ENCODE data around the gene TMEM140.
"Not testable (repeated sequence)": the region's sequence is repeated elsewhere in the genome, so short reads cannot be mapped to it uniquely, and the experiment has no call there.

The TMEM140 gene

GRCh38 chr7:135147899-135148721 is at the start of gene TMEM140:
TMEM140 (plus strand) TSS chr7:135148072; CDS start chr7:135164442, 16,370 bp downstream.
- peak; percentile 46 for DNase-seq

- DNase-seq, result no peak
These were observed 49.5 kb upstream of the TMEM140 start for GRCh38 chr7:135098391-135098790.

GRCh38 chr7:135100856-135101255 is 47.0 kb upstream of the TMEM140 start:
- DNase-seq, result no peak

- no peak for DNase-seq
These were observed 45.5 kb upstream of the TMEM140 start for GRCh38 chr7:135102372-135102771.

GRCh38 chr7:135109562-135109961 is 38.3 kb upstream of the TMEM140 start:
- DNase-seq, result no peak

GRCh38 chr7:135109976-135110375 is 37.9 kb upstream of the TMEM140 start:
- DNase-seq, result no peak

GRCh38 chr7:135111379-135111778 is 36.5 kb upstream of the TMEM140 start:
- no peak for DNase-seq

GRCh38 chr7:135114622-135115021 is 33.2 kb upstream of the TMEM140 start:
- DNase-seq, result no peak

- DNase-seq, result no peak
These were observed 30.8 kb upstream of the TMEM140 start for GRCh38 chr7:135117096-135117495.

- no peak for DNase-seq
These were observed 26.0 kb upstream of the TMEM140 start for GRCh38 chr7:135121868-135122267.

- DNase-seq, result not testable (repeated sequence)
These were observed 23.2 kb upstream of the TMEM140 start for GRCh38 chr7:135124631-135125030.

GRCh38 chr7:135128931-135129330 is 18.9 kb upstream of the TMEM140 start:
- no peak for DNase-seq

GRCh38 chr7:135129579-135129978 is 18.3 kb upstream of the TMEM140 start:
- no peak for DNase-seq

GRCh38 chr7:135143885-135144668 is 3.8 kb upstream of the TMEM140 start:
- DNase-seq, result no peak

- DNase-seq, result no peak
These were observed 452 bp upstream of the TMEM140 start for GRCh38 chr7:135147341-135147898.

GRCh38 chr7:135150072-135150782 is 2.4 kb downstream of the TMEM140 start:
- DNase-seq, result no peak

- DNase-seq, result no peak
These were observed 3.3 kb downstream of the TMEM140 start for GRCh38 chr7:135151132-135151531.

GRCh38 chr7:135151533-135151932 is 3.7 kb downstream of the TMEM140 start:
- DNase-seq, result no peak

GRCh38 chr7:135152442-135152841 is 4.6 kb downstream of the TMEM140 start:
- no peak for DNase-seq

- DNase-seq, result no peak
These were observed 6.9 kb downstream of the TMEM140 start for GRCh38 chr7:135154734-135155133.

- no peak for DNase-seq
These were observed 8.4 kb downstream of the TMEM140 start for GRCh38 chr7:135156290-135156689.

GRCh38 chr7:135158141-135158655 is 10.3 kb downstream of the TMEM140 start:
- no peak for DNase-seq

GRCh38 chr7:135158874-135159273 is 11.0 kb downstream of the TMEM140 start:
- no peak for DNase-seq

Measured in stimulated activated CD4-positive, alpha-beta T cell treated with anti-CD3 and anti-CD28 coated beads, Interleukin-4, amount 100 ng/mL, for 1 hour (primary cell).